ENCODE results near the gene SRSF9. TPM values are rescaled to one million over a fixed set of nuclear protein-coding genes. Genes with fewer than 3 reads are reported as not detected.

SRSF9 gene
- total RNA-seq, 2 experiments from 2014 or later: 140 to 209 TPM

GRCh38 chr12:120480211-120480610 lies 10.7 kb upstream of the SRSF9 start:
- intact Hi-C loops (cut with DNase I, micrococcal nuclease): no loop called here
- no peak overlapping the region for H3K4me3 Mint-ChIP-seq
- H3K4me1 Mint-ChIP-seq: no peaks in the 10 kb centered on the region
- H3K27me3 Mint-ChIP-seq: no peaks in the 10 kb centered on the region
- H3K27ac Mint-ChIP-seq: no peak overlapping the region
- DNase-seq (no peak), ATAC-seq (no peak)
- H3K9me3 Mint-ChIP-seq (ENCODE audit: low read depth): no peaks in the 10 kb centered on the region
- peaks cover 1% of the 10 kb centered on the region for H3K36me3 Mint-ChIP-seq (ENCODE audit: low read depth)
- ChIA-PET POLR2A (interaction anchor here (1.1 kb wide), 1 partner anchor 490 kb away, joined by 5 read pairs; no protein-coding TSS in a partner anchor), CTCF (interaction anchor here (0.5 to 1.3 kb wide), 3 partner anchors 10 to 104 kb away, joined by 3 to 4 read pairs (median 4); no protein-coding TSS in a partner anchor)

GRCh38 chr12:120479458-120479857 lies 9.9 kb upstream of the SRSF9 start:
- intact Hi-C loops (cut with DNase I, micrococcal nuclease): no loop called here
- no peaks in the 10 kb centered on the region for H3K9me3 Mint-ChIP-seq (ENCODE audit: low read depth)
- no peaks in the 10 kb centered on the region for H3K27me3 Mint-ChIP-seq
- DNase-seq (no peak), ATAC-seq (no peak)
- H3K4me3 Mint-ChIP-seq: no peak overlapping the region
- H3K27ac Mint-ChIP-seq: no peak overlapping the region
- H3K4me1 Mint-ChIP-seq: no peaks in the 10 kb centered on the region
- CTCF ChIA-PET: interaction anchor here (0.5 to 1.3 kb wide), 2 partner anchors 9 to 104 kb away, joined by 3 to 4 read pairs; no protein-coding TSS in a partner anchor
- H3K36me3 Mint-ChIP-seq (ENCODE audit: low read depth): peaks cover 1% of the 10 kb centered on the region
- POLR2A ChIA-PET: interaction anchor here (0.8 to 1.1 kb wide), 2 partner anchors 102 to 489 kb away, joined by 3 to 5 read pairs; partner anchors contain the start of gene POP5

GRCh38 chr12:120475643-120476042 lies 6.1 kb upstream of the SRSF9 start:
- Mint-ChIP-seq H3K27ac (no peak overlapping the region), H3K4me3 (no peak overlapping the region), H3K36me3 (ENCODE audit: low read depth) (no peaks in the 10 kb centered on the region), H3K9me3 (ENCODE audit: low read depth) (no peaks in the 10 kb centered on the region), H3K4me1 (peaks cover 9% of the 10 kb centered on the region), H3K27me3 (no peaks in the 10 kb centered on the region)
- intact Hi-C loops (cut with DNase I, micrococcal nuclease): no loop called here
- ChIA-PET CTCF (interaction anchor here (0.5 to 2.0 kb wide), 4 partner anchors 9 to 307 kb away, joined by 3 to 9 read pairs (median 4); no protein-coding TSS in a partner anchor), POLR2A (interaction anchor here (0.8 kb wide), 1 partner anchor 184 kb away, joined by 3 read pairs; the partner anchor contains the start of gene RNU4-2)
- ATAC-seq (no peak), DNase-seq (no peak)

- intact Hi-C loops (cut with DNase I, micrococcal nuclease): no loop called here
- no peak for DNase-seq
- Mint-ChIP-seq H3K27ac (no peak overlapping the region), H3K9me3 (ENCODE audit: low read depth) (no peaks in the 10 kb centered on the region), H3K36me3 (ENCODE audit: low read depth) (no peaks in the 10 kb centered on the region), H3K4me1 (peaks cover 13% of the 10 kb centered on the region), H3K27me3 (no peaks in the 10 kb centered on the region), H3K4me3 (no peak overlapping the region)
- ATAC-seq: no peak
- ChIA-PET POLR2A (interaction anchor here (0.6 to 0.8 kb wide), 3 partner anchors 14 to 183 kb away, joined by 3 read pairs; partner anchors contain the start of gene RNU4-2), CTCF (interaction anchor here (0.8 to 2.0 kb wide), 5 partner anchors 8 to 172 kb away, joined by 3 to 9 read pairs (median 4); partner anchors contain the start of gene SIRT4)
These were observed 5.0 kb upstream of the SRSF9 start for GRCh38 chr12:120474616-120474960.

GRCh38 chr12:120473807-120474615 lies 4.5 kb upstream of the SRSF9 start:
- Mint-ChIP-seq H3K4me1 (peaks cover 13% of the 10 kb centered on the region), H3K27me3 (no peaks in the 10 kb centered on the region), H3K36me3 (ENCODE audit: low read depth) (no peaks in the 10 kb centered on the region), H3K4me3 (no peak overlapping the region), H3K27ac (no peak overlapping the region), H3K9me3 (ENCODE audit: low read depth) (no peaks in the 10 kb centered on the region)
- CTCF ChIA-PET: interaction anchor here (0.7 to 2.0 kb wide), 5 partner anchors 7 to 1772 kb away, joined by 3 to 9 read pairs (median 4); partner anchors contain the start of gene SIRT4
- intact Hi-C loops (cut with DNase I, micrococcal nuclease): no loop called here
- POLR2A ChIA-PET: interaction anchor here (0.6 kb wide), 1 partner anchor 23 kb away, joined by 3 read pairs; no protein-coding TSS in a partner anchor
- DNase-seq (no peak), ATAC-seq (no peak)

- DNase-seq (no peak), ATAC-seq (no peak)
- H3K27ac Mint-ChIP-seq: no peak overlapping the region
- ChIA-PET POLR2A (interaction anchor here (1.0 kb wide), 1 partner anchor 24 kb away, joined by 4 read pairs; no protein-coding TSS in a partner anchor), CTCF (interaction anchor here (0.7 to 1.8 kb wide), 6 partner anchors 11 to 499 kb away, joined by 3 to 6 read pairs (median 4); no protein-coding TSS in a partner anchor)
- H3K27me3 Mint-ChIP-seq: no peaks in the 10 kb centered on the region
- H3K9me3 Mint-ChIP-seq (ENCODE audit: low read depth): no peaks in the 10 kb centered on the region
- no peak overlapping the region for H3K4me3 Mint-ChIP-seq
- peaks cover 20% of the 10 kb centered on the region for H3K4me1 Mint-ChIP-seq
- intact Hi-C loops (cut with DNase I, micrococcal nuclease): no loop called here
- H3K36me3 Mint-ChIP-seq (ENCODE audit: low read depth): peaks cover 8% of the 10 kb centered on the region
These were observed 3.0 kb upstream of the SRSF9 start for GRCh38 chr12:120472521-120472920.

GRCh38 chr12:120470150-120470784 lies 719 bp upstream of the SRSF9 start:
- CTCF ChIA-PET: interaction anchor here (0.5 to 2.8 kb wide), 16 partner anchors 9 to 540 kb away, joined by 3 to 10 read pairs (median 4); partner anchors contain the start of gene POP5
- Mint-ChIP-seq H3K27ac (peak overlapping the region; percentile 88), H3K36me3 (ENCODE audit: low read depth) (peaks cover 17% of the 10 kb centered on the region), H3K4me3 (peak overlapping the region; percentile 79), H3K4me1 (peaks cover 39% of the 10 kb centered on the region), H3K27me3 (no peaks in the 10 kb centered on the region), H3K9me3 (ENCODE audit: low read depth) (no peaks in the 10 kb centered on the region)
- POLR2A ChIA-PET: interaction anchor here (0.6 to 2.5 kb wide), 2 partner anchors 11 to 269 kb away, joined by 4 to 12 read pairs; no protein-coding TSS in a partner anchor
- intact Hi-C loops (cut with DNase I, micrococcal nuclease): no loop called here
- DNase-seq (no peak), ATAC-seq (peak; percentile 38)

- intact Hi-C loops (cut with DNase I, micrococcal nuclease): loop anchor here (1.0 to 2.0 kb wide), 15 partner anchors 14 to 268 kb away; partner anchors contain the start of genes COX6A1 (in 2 of the 2), GATC (in 2 of the 2), RNF10 (in 2 of the 2) and TRIAP1 (in 2 of the 2)
- peaks cover 25% of the 10 kb centered on the region for H3K36me3 Mint-ChIP-seq (ENCODE audit: low read depth)
- H3K9me3 Mint-ChIP-seq (ENCODE audit: low read depth): no peaks in the 10 kb centered on the region
- H3K27me3 Mint-ChIP-seq: no peaks in the 10 kb centered on the region
- H3K4me3 Mint-ChIP-seq: peak overlapping the region; percentile 79
- ATAC-seq (peak; percentile 24), DNase-seq (peak; percentile 50)
- ChIA-PET CTCF (interaction anchor here (0.6 to 2.8 kb wide), 18 partner anchors 10 to 421 kb away, joined by 3 to 17 read pairs (median 5); partner anchors contain the start of genes DYNLL1 and POP5), POLR2A (interaction anchor here (0.6 to 2.5 kb wide), 7 partner anchors 10 to 268 kb away, joined by 3 to 12 read pairs (median 4); partner anchors contain the start of genes DYNLL1, RNU4-2 and RPLP0)
- H3K4me1 Mint-ChIP-seq: peaks cover 40% of the 10 kb centered on the region
- peak overlapping the region; percentile 84 for H3K27ac Mint-ChIP-seq
These were observed 613 bp downstream of the SRSF9 start for GRCh38 chr12:120468821-120469449.

- H3K9me3 Mint-ChIP-seq (ENCODE audit: low read depth): no peaks in the 10 kb centered on the region
- peak overlapping the region; percentile 79 for H3K4me3 Mint-ChIP-seq
- ATAC-seq: no peak
- ChIA-PET CTCF (interaction anchor here (0.6 to 2.8 kb wide), 13 partner anchors 9 to 361 kb away, joined by 3 to 17 read pairs (median 5); partner anchors contain the start of gene DYNLL1), POLR2A (interaction anchor here (0.6 to 2.5 kb wide), 7 partner anchors 9 to 267 kb away, joined by 3 to 12 read pairs (median 4); partner anchors contain the start of genes DYNLL1, RNU4-2 and RPLP0)
- peak; percentile 49 for DNase-seq
- H3K27me3 Mint-ChIP-seq: no peaks in the 10 kb centered on the region
- peaks cover 40% of the 10 kb centered on the region for H3K4me1 Mint-ChIP-seq
- H3K36me3 Mint-ChIP-seq (ENCODE audit: low read depth): peaks cover 25% of the 10 kb centered on the region
- intact Hi-C loops (cut with DNase I, micrococcal nuclease): loop anchor here in 1 of 2 experiments (1.0 to 2.0 kb wide), 3 partner anchors 13 to 30 kb away; partner anchors contain the start of genes COX6A1, GATC and TRIAP1
- H3K27ac Mint-ChIP-seq: peak overlapping the region; percentile 84
These were observed 1.2 kb downstream of the SRSF9 start for GRCh38 chr12:120468325-120468820.

GRCh38 chr12:120467439-120467838 lies 2.1 kb downstream of the SRSF9 start:
- ChIA-PET POLR2A (interaction anchor here (1.0 to 2.5 kb wide), 4 partner anchors 8 to 29 kb away, joined by 3 to 12 read pairs (median 6); partner anchors contain the start of genes COX6A1 and DYNLL1), CTCF (interaction anchor here (1.5 to 3.0 kb wide), 5 partner anchors 8 to 27 kb away, joined by 3 to 17 read pairs (median 10); no protein-coding TSS in a partner anchor)
- peak overlapping the region; percentile 7 for H3K27ac Mint-ChIP-seq
- no peaks in the 10 kb centered on the region for H3K9me3 Mint-ChIP-seq (ENCODE audit: low read depth)
- peaks cover 38% of the 10 kb centered on the region for H3K4me1 Mint-ChIP-seq
- H3K27me3 Mint-ChIP-seq: no peaks in the 10 kb centered on the region
- H3K36me3 Mint-ChIP-seq (ENCODE audit: low read depth): peaks cover 29% of the 10 kb centered on the region
- peak overlapping the region; percentile 79 for H3K4me3 Mint-ChIP-seq
- DNase-seq (no peak), ATAC-seq (no peak)
- intact Hi-C loops (cut with DNase I, micrococcal nuclease): no loop called here
